HG03571 (cell line): ENCODE results near the gene SYTL2.
A peak's percentile ranks its signal among the peaks of the same experiment; 100 is the strongest.
"Not testable (repeated sequence)": the region's sequence is repeated elsewhere in the genome, so short reads cannot be mapped to it uniquely, and the experiment has no call there.

ENCODE experiments used
- ATAC-seq: cut with Tn5 transposase; IDR thresholded peaks from one replicate; pipeline ENCODE4 v1.9.1; 2021; ENCODE audit not compliant: unreplicated experiment

SYTL2 gene

DNA sequence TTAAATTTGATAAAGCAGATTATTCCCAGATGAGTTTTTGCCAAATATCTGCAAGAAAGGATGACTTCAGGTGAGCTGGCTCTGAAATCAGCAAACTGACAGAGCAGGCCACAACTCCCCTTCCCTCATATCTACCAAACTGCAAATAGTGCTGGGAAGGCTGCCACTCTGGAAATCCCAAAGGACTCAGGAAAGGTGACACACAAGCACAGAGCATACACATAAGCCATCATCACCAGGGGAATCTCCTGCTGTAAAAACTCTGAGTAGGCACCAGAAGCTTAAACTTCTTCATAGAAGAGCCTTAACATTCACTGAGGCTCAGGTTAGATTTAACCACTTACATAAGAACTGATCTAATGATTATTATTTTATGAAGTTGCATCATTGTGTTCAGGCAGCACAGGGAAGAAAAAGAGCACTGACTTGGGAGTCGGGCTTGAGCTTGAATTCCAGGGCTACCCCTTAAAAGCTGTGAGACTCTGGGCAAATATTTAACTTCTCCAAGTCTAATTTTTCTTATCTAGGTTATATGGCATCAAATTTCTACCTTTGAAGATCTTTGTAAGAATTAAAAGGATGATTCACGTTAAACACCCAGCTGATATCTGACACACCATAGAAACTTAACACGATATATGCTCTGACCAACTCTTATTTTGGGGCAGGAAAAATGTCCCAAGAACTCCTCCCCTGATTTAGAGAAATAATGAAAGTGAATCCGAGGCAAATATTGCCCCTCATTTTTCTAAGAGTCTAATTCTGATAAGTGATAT, 15.0 kb downstream of the SYTL2 start:
- no peak for ATAC-seq

DNA sequence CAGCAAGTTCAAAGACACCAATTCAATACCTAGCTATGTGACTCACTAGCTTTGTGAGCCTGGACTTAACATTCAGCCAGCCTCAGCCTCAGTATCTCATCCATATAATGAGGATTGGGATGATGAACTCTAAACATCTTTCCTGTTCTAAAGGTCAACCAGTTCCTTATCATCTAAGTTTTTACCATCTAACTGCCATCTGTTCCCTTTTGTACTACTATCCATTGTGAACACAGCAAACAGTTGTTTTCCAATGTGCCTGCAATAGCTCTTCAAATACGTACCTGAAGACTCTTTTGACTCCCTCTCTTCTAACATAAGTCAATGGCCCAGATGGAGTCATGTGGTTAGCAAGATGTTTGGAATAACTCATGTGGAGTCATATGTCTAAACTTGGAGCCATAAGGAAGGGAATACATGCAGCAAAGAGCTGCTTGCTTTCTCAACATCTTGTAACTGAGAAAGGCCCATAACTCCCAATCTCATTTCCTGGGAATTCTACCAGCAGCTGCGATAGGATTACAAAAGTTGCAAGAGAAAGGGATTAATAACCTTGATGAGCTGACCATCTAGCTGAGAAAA, 19.4 kb downstream of the SYTL2 start:
- ATAC-seq, result no peak

DNA sequence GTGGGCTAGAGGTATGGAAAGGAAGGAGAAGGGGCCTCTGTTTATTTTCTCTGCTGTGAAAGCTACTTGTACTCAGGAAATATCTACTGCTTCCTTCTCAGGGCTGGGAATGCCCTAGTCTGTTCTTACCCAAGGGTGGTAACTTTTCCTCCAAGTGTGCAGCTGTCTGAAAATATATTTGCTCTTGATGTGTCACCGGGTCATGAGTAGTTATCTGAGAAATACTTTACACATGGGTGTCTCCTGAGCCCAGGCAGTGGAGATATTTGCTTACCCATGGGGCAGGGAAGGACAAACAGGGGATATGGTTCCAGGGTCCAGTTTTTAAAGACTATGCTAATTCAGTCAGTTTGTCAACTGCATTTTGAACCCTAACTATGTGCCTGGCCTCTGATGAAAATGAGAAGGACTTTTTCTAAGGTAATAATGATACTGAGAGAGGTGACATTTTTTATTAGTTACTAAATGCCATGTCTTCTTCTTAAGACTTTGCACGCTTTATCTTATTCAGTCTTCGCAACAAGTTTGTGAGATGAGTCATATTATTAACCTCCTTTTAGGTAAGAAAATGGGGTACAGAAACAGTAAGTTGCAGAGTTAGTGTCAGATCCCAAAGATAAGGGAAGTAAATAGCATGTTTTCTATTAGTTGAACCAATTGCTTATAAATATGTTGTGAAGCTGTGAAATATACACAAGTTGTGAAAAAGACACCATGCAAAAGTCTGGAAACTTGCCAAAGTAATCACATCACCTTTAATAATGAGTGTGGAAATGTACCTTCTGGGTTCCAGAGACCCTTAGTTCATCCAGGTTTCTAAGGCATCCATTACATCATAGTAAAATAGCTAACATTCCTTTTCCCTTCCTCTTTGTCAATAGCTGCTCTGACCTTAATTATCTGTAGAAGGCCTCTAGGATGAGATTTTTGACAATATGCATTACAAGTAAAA, 22.9 kb downstream of the SYTL2 start:
- ATAC-seq, result peak; percentile 51

DNA sequence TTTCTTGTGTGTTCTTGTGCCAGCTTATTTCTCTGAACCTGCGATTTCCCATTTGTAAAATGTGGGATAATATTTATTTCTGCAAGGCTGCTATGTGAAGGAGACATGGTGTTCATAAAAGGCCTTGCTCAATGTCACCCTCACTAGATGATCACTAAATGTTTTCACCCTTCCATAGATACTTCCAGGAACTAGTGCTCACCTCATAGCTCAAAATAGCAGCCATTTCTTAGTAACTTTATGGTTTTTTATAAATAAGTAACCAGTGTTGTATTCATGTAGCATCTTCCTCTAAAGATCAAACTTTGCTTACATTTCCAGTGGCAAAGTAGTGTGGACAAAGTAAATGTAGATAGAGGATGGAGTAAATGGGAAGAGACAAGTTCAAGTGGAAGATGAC, 23.8 kb downstream of the SYTL2 start:
- no peak for ATAC-seq

DNA sequence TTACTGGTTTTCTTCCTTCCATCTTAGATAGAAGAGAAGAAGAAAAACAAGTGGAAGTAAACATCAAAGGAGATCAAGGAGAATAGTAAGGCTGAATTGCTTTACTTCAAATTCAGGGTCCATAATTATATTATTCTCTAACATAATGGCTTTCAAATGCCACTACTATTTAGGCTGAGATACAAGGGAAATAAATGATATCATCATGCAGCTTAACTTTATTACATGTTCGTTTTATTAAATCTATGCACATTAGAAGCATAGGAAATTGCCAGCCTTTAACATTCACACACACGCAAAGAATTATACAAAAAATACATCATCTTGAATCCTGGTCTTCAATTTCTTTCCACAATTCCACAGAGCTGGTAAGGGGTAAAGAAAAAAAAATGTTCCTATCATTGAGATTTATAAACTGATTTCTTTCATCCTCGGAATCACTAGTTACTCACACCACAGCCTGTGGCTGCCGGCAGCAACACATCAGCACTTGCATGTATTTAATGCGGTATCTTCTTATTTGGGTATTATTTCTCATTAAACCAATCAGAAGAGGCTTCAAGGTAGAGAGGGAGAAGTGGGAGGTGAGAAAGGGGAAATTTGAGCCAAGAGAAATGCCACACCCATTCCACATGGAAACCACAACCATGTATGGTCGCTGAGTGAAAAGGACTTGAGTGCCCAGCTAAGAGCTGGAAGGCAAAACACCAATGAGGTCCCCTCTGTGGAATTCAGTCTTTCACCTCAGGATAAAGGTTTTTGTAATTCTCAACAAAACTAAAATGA, 26.3 kb downstream of the SYTL2 start:
- no peak for ATAC-seq

DNA sequence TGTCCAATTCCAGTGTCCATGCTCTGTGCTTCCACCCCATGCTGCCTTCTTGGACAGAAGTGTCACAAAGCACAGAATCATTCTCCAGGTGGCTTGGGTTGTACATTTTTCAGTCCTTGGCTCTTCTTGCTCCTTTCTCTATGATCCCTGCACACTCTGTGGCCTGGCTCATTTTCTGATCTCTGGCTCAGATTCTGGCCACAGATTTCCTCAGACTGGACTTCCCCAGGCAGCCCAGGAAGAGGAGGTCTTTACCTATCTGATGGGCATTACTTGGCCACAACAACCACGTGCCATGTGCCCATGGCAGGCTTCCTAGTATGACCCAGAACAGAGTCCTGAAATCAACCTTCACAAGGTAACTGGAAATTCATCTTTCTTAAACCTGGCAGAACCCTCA, 27.2 kb downstream of the SYTL2 start:
- ATAC-seq, result no peak

DNA sequence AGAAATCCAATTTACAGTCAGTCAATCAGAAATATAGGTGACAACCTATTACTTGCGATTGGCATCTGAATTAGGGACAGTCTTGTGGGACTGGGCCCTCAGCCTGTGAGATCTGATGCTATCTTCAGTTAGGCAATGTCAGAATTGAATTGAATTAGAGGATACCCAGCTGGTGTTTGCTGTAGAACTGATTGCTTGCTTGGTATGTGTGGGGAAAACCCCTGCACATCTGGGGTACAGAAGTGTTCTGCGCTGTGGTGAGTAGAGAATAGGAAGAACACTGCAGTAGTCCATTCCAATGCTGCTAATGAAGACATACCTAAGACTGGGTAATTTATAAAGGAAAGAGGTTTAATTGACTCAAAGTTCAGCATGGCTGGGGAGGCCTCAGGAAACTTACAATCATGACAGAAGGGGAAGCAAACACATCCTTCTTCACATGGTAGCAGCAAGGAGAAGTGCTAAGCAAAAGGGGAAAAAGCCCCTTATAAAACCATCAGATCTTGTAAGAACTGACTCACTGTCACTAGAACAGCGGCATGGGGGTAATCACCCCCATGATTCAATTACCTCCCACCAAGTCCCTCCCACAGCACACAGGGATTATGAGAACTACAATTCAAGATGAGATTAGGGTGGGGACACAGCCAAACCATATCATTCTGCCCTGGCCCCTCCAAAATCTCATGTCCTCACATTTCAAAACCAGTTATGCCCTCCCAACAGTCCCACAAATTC, 30.0 kb downstream of the SYTL2 start:
- not testable (repeated sequence) for ATAC-seq

DNA sequence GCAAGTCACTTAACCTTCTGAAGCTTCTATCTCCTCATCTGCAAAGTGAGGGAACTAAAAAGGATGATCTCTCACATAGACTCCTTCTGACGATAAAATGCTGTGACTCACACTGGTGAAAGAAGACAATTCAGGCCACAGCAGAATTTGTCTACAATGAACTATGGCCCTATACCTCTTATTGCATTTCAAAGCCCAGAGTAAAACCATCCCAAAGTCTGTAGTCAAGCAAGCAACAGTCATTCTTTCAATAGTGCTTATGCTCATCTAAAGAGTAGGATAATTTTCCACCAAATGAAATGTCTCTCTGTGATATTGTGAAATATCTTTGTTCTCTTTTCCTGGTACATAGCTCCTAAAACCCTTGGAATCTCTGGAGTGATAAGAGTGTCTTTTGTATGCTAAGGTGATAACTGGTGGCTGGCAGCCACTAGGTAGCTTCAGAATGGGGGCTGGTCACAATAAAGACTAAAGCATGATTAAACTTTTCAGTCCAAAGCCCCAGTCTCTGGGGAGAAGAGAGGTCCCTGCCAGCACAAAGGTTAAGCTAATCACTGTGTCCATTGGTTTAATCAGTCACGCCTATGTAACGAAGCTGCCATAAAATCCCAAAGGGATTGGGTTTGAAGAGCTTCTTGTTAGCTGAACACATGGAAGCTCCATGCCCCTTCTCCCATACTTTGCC, 30.8 kb downstream of the SYTL2 start:
- no peak for ATAC-seq

DNA sequence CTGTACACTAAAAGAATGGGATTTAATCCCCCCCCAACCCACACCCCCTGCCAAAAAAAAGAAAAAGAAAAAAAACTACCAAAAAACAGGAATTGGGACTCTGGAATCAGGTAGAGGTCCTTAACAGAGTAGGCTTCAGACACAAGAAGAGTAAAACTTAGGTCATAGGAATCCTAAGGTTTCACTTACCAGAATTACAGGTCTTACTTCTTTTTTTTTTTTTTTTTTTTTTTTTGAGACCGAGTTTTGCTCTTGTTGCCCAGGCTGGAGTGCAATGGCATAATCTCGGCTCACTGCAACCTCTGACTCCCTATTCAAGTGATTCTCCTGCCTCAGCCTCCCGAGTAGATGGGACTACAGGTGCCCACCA, 33.4 kb downstream of the SYTL2 start:
- not testable (repeated sequence) for ATAC-seq

DNA sequence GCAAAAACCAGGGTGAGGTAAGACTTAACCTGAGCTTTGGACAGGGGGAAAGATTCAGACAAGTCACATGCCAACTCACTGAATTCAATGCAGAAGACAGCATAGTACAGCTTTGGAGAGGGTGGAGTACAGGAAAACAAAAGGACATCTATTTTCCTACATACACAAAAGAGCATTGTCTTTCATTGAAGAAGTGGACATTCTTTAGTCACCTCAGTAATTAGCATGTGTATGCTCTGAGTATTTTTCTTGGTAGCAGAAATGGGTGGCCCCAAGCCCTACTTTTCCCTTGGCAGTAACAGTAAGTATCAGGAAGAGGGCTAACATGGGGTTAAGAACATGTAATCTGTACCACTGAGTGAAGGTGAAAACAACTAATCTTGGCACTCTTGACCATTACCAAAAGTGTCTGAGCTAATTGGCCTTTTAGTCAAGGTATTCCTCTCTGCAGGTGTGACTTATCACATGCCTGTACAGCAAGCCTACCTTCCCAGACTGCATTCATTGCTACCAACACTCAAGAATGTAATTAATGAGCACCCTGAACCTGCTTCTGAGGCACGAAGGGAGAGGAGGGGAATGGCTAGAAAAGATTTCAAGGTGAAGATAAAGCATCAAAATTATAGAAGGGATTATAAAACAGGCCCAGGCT, 33.9 kb downstream of the SYTL2 start:
- ATAC-seq, result no peak

DNA sequence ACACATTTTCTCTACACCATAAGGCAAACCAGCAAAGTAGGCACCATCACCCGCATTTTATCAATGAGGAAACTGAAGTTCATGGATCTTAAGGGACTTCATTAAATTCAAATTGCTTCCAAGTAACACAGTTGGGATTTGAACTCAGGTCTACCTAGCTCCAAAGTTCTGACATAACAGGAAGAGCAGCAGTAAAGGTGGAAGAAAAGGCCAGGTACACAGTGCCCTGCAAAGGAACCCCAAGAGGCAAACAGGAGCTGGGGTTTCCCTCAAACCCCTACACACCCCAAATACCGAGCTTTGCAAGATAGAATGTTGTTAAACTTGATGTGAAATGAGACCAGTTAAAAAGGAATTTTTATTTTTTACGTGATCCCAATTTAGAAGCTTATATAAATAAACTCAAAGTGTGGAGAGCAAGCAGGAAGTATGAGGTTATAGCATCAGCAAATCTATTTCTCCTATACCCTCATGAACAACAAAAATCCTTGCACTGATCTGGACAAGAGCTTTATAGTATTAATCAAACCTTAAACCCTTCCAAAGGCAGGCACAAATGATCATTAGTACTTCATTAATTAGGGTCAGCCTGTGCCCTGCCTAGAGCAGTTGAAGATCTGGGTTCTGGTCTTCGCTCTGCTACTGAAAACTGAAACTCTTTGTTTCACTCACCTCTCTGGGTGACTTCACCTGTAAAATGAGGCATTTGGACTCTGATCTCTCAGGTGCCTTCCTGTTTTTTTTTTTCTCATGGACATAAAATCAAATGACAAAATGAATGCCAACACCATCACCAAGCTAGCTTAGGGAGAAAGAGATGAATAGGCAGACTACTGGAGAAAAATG, 36.5 kb downstream of the SYTL2 start:
- no peak for ATAC-seq

DNA sequence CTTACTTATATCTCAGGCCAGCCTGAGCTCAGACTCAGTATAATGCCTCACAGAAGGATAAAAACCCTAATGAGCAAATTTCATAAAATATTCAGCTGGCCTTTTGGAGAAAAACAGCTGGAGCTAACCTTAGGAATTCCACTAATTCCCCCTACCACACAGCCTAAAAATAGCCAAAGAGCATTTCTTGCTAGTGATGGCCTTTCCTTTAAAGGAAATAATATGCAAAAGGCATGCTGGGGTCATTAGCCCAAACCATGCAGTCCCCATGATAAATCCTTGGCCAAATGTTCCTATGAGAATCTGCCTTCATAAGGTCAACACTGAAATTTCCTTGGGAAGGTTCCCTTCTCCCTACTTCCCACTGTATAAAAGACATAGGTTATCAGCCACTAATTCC, 38.2 kb downstream of the SYTL2 start:
- no peak for ATAC-seq

DNA sequence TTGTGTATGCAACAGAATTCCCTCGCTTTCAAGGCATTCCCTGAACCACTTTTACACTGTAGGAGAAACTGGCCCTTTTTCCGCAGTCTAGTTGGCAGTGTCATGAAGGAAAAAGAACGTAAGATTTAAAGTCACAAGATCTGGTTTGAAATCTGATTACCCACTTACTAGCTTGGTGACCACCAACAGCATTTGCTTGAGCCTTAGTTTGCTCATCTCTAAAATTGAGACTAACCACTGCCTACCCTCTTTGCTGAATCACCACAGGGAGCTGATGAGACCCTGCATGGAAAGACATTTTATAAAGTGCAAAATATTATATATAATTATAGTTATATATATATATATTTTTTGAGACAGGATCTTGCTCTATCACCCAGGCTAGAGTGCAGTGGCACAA, 39.4 kb downstream of the SYTL2 start:
- ATAC-seq, result no peak

DNA sequence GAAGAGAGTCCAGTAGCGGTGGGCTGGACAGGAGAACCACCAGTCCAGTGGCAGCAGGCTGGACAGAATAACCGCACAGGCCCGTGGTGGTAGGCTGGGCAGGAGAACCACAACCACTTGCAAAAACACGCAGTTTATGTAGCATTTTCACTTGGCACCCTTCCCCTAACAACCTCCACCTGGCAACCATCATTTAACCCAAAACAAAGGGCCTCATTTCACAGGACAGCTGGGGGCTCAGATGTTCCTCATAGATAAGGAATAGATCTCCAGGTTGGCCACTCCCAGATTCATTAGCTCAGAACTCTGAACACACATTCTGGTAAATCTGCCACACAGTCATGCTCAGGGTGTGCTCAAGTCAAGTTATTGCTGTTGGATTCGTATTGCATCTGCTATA, 41.2 kb downstream of the SYTL2 start:
- no peak for ATAC-seq

DNA sequence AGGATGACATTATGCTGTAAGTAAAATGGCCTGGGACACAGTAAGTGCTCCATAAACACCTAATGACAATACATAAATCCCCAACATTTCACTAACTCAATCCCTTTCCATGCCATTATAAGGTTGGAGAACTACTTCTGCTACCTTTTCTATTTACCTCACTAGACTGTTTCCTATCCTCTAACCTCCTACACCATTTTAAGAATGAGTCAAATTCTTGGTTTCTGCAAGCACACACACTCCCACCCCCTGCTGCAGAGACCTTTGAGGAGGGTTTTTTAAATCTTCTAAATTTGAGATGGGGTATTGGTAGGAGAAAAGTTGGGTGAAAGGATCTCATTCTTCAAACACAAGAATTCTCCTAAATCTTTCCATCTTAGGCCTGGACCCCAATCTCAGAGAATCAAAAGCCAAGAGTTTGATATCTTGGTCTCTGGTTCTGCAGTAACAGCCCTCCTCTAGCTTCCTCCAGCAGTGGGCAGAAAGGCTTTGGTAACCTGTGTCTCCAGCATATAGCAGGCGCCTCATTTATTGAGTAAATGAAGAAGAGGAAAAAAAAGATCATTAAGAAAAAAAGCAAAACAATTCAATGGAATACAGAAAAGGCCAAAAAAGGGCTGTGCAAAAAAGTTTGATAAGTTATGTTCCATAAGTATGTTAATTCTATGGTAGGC, 42.3 kb downstream of the SYTL2 start:
- ATAC-seq, result no peak

DNA sequence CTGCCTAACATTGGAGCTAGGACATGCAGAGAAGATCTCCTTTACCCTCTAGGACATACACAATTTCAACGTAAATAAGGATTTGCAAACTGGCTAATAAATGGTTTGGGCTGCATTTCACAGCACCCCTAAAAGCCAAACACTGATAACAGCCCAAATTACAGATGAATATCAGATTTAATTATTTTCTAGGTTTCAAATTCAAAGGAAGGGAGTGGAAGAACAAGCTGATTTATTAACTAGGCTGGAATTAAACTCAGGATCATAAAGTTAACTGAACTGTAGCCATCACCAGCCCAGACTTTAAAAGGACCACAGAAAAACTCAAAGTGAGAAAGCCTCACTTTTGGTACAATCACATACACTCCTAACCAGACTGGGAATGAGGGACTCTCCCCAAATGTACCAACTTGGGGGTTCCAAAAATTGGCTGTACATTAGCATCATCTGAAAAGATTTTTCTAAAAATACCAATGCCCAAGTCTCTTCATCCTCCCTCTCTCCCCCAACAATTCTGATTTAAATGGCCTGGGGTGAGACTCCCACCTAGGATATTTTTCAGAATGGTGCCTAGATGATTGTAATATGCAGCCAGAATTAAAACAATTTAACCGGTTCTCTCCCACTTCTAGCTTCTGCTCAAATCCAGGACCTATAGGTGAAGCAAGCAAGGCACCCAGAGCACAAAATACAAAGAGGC, 43.5 kb downstream of the SYTL2 start:
- ATAC-seq, result no peak

DNA sequence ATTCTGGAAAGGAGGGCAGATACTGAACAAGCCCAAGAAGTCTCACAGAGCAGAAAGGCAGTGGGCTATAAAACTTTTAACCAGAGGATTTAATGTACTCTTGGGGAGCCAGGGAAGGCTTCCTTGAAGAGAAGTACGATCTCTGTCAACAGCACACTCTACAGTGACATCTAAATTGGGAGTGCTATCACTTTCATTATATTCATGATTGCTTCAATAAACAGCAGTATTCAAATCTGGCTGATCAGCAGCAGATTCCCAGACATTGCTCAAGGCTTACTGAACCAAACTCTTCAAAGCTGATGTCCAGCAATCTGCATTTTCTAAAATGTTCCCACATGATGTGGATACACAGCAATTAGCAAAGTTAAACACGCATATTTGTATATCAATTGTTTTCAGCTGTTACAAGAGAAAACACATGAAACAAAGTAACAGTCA, 44.2 kb downstream of the SYTL2 start:
- no peak for ATAC-seq
